ENCODE measurements around the gene PGM1. TPM values are rescaled to one million over a fixed set of nuclear protein-coding genes. Genes with fewer than 3 reads are reported as not detected.
A peak's percentile ranks its signal among the peaks of the same experiment; 100 is the strongest.

The PGM1 gene
- total RNA-seq, 1 experiment from 2014 or later: 111 TPM

DNA sequence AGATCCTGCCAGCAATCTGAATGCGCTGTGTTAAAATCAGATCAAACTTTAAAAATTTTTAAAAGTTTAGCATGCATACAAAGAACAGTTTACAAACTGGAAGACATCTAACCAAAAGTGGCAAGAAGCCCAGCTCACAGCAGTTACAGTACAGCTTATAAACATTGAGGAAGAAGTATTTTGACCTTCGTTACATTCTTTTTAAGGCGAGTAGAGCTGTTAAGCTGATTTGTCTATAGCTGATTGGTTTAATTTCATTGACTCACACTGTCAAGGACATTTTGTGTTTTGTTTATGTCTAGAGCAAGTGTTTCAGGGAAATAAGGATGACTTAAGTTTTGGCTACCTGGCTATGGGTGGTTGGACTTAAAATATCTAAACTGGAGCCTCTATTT, 3.0 kb upstream of the PGM1 start:
- POLR2A ChIA-PET: no interaction called here
- Mint-ChIP-seq H3K9me3 (peaks cover 4% of the 10 kb centered on the region), H3K27ac (no peak overlapping the region), H3K4me3 (no peak overlapping the region), H3K4me1 (peaks cover 11% of the 10 kb centered on the region), H3K27me3 (ENCODE audit: low read depth) (no peaks in the 10 kb centered on the region), H3K36me3 (0 out of 2 replicates have a peak, but pooled peaks cover 5% of the 10 kb centered on the region)
- no peak for DNase-seq (ENCODE audit: low spot score)
- no peak for TF ChIP-seq IRF2 (CRISPR knock-in tag; IDR thresholded peaks at IDR 0.05; ENCODE audit: borderline replicate concordance, low read depth)
- no peak for ATAC-seq
- CTCF ChIA-PET: no interaction called here

DNA sequence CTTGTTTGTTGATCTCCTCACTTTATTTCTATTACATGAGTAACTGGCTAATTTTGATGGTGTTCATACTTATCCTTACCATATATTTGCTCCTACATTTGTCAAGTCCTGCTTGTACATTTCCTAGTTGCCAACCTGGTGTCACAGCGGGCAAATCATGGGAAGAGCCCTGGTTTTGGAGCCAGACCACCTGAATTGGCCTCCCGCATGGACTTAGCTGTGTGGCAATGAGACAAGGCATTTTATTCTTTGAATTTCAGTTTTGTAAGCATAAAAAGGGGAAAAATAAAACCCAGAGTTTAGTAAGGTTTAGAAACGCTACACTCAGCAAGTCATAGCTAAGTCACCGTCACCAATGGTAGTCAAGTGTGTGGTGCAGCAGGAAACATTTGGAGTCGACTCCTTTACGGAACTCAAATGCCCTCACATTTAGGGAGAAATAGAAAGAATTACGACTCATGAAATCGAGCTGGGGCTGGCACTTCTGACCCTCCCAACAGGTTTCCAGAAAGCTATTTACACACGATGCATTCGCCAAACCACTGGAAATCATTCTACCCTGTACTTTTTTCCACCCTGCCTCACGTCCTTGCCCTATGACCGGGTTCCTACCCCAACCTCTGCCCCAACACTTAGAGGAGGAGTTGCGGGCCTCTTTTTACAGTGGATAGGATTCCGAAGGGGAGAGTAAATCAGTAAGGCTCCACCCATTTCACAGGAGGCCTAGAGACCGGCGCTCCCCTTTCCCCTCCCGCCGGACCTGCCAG, 492 bp upstream of the PGM1 start:
- TF ChIP-seq NFATC4 (CRISPR knock-in tag; IDR thresholded peaks at IDR 0.05) (no peak), GABPB1 (CRISPR knock-in tag; IDR thresholded peaks at IDR 0.05) (no peak), ZNF416 (CRISPR knock-in tag; IDR thresholded peaks at IDR 0.05) (no peak), TEAD4 (CRISPR knock-in tag; IDR thresholded peaks at IDR 0.05) (no peak), CBFB (CRISPR knock-in tag; IDR thresholded peaks at IDR 0.05; ENCODE audit: low read depth) (no peak), HMGA2 (CRISPR knock-in tag; IDR thresholded peaks at IDR 0.05) (no peak), GRHL2 (CRISPR knock-in tag; IDR thresholded peaks at IDR 0.05; ENCODE audit: insufficient replicate concordance, severe bottlenecking) (no peak), ZNF121 (CRISPR knock-in tag; IDR thresholded peaks at IDR 0.05) (no peak), ATF1 (CRISPR knock-in tag; IDR thresholded peaks at IDR 0.05) (no peak), TP53 (CRISPR knock-in tag; IDR thresholded peaks at IDR 0.05) (no peak), ZBTB21 (CRISPR knock-in tag; IDR thresholded peaks at IDR 0.05; ENCODE audit: borderline replicate concordance) (no peak)
- TF ChIP-seq, protein P1, sequence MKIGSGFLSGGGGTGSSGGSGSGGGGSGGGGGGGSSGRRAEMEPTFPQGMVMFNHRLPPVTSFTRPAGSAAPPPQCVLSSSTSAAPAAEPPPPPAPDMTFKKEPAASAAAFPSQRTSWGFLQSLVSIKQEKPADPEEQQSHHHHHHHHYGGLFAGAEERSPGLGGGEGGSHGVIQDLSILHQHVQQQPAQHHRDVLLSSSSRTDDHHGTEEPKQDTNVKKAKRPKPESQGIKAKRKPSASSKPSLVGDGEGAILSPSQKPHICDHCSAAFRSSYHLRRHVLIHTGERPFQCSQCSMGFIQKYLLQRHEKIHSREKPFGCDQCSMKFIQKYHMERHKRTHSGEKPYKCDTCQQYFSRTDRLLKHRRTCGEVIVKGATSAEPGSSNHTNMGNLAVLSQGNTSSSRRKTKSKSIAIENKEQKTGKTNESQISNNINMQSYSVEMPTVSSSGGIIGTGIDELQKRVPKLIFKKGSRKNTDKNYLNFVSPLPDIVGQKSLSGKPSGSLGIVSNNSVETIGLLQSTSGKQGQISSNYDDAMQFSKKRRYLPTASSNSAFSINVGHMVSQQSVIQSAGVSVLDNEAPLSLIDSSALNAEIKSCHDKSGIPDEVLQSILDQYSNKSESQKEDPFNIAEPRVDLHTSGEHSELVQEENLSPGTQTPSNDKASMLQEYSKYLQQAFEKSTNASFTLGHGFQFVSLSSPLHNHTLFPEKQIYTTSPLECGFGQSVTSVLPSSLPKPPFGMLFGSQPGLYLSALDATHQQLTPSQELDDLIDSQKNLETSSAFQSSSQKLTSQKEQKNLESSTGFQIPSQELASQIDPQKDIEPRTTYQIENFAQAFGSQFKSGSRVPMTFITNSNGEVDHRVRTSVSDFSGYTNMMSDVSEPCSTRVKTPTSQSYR (CRISPR knock-in tag; IDR thresholded peaks at IDR 0.05): no peak
- TF ChIP-seq, protein P2, sequence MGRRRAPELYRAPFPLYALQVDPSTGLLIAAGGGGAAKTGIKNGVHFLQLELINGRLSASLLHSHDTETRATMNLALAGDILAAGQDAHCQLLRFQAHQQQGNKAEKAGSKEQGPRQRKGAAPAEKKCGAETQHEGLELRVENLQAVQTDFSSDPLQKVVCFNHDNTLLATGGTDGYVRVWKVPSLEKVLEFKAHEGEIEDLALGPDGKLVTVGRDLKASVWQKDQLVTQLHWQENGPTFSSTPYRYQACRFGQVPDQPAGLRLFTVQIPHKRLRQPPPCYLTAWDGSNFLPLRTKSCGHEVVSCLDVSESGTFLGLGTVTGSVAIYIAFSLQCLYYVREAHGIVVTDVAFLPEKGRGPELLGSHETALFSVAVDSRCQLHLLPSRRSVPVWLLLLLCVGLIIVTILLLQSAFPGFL (CRISPR knock-in tag; IDR thresholded peaks at IDR 0.05; ENCODE audit: borderline replicate concordance): no peak
- TF ChIP-seq, protein P3, sequence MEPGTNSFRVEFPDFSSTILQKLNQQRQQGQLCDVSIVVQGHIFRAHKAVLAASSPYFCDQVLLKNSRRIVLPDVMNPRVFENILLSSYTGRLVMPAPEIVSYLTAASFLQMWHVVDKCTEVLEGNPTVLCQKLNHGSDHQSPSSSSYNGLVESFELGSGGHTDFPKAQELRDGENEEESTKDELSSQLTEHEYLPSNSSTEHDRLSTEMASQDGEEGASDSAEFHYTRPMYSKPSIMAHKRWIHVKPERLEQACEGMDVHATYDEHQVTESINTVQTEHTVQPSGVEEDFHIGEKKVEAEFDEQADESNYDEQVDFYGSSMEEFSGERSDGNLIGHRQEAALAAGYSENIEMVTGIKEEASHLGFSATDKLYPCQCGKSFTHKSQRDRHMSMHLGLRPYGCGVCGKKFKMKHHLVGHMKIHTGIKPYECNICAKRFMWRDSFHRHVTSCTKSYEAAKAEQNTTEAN (CRISPR knock-in tag; IDR thresholded peaks at IDR 0.05): no peak
- TF ChIP-seq, protein P4, sequence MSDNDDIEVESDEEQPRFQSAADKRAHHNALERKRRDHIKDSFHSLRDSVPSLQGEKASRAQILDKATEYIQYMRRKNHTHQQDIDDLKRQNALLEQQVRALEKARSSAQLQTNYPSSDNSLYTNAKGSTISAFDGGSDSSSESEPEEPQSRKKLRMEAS (CRISPR knock-in tag; IDR thresholded peaks at IDR 0.05): no peak
- TF ChIP-seq, protein P5, sequence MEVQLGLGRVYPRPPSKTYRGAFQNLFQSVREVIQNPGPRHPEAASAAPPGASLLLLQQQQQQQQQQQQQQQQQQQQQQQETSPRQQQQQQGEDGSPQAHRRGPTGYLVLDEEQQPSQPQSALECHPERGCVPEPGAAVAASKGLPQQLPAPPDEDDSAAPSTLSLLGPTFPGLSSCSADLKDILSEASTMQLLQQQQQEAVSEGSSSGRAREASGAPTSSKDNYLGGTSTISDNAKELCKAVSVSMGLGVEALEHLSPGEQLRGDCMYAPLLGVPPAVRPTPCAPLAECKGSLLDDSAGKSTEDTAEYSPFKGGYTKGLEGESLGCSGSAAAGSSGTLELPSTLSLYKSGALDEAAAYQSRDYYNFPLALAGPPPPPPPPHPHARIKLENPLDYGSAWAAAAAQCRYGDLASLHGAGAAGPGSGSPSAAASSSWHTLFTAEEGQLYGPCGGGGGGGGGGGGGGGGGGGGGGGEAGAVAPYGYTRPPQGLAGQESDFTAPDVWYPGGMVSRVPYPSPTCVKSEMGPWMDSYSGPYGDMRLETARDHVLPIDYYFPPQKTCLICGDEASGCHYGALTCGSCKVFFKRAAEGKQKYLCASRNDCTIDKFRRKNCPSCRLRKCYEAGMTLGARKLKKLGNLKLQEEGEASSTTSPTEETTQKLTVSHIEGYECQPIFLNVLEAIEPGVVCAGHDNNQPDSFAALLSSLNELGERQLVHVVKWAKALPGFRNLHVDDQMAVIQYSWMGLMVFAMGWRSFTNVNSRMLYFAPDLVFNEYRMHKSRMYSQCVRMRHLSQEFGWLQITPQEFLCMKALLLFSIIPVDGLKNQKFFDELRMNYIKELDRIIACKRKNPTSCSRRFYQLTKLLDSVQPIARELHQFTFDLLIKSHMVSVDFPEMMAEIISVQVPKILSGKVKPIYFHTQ (CRISPR knock-in tag; IDR thresholded peaks at IDR 0.05): no peak
- ChIA-PET CTCF (interaction anchor here (3.0 kb wide), 1 partner anchor 17 kb away, joined by 21 read pairs; no protein-coding TSS in a partner anchor), POLR2A (no interaction called here)
- H3K4me1 Mint-ChIP-seq: peaks cover 24% of the 10 kb centered on the region
- ATAC-seq (peak; percentile 87; the same call in 1 of the 2 replicates), DNase-seq (ENCODE audit: low spot score) (no peak)
- no peaks in the 10 kb centered on the region for H3K27me3 Mint-ChIP-seq (ENCODE audit: low read depth)
- peaks cover 6% of the 10 kb centered on the region; the same call in 1 of the 2 replicates for H3K36me3 Mint-ChIP-seq
- H3K9me3 Mint-ChIP-seq: no peaks in the 10 kb centered on the region
- H3K27ac Mint-ChIP-seq: peak overlapping the region; percentile 92; the same call in 1 of the 2 replicates
- H3K4me3 Mint-ChIP-seq: peak overlapping the region; percentile 90

Data from WTC11 (cell line).